ENCODE results near the gene GLCCI1. TPM values are rescaled to one million over a fixed set of nuclear protein-coding genes. Genes with fewer than 3 reads are reported as not detected.

GLCCI1 gene
- total and polyA plus RNA-seq, 4 donors = 1.4 to 5.9 (median 4.3) TPM

GRCh38 chr7:7933915-7934526 is 34.6 kb upstream of the GLCCI1 start:
- Histone ChIP-seq H3K36me3 (ENCODE audit: control insufficient read depth in 4 of 4, insufficient read depth in 3 of 4, low read depth in 1 of 4, low read length in 3 of 4) (no peaks in the 10 kb centered on the region), H3K9ac (ENCODE audit: low read depth in 1 of 2, low read length in 2 of 2) (no peak overlapping the region), H3K4me1 (ENCODE audit: control insufficient read depth in 4 of 4, insufficient read depth in 4 of 4, low read length in 3 of 4) (no peaks in the 10 kb centered on the region), H3K9me3 (ENCODE audit: control insufficient read depth in 4 of 4, low read length in 3 of 4) (no peaks in the 10 kb centered on the region), H3K27ac (ENCODE audit: low read depth in 1 of 2, low read length in 2 of 2) (no peak overlapping the region), H3K27me3 (ENCODE audit: control insufficient read depth in 4 of 4, insufficient read depth in 4 of 4, low read length in 3 of 4) (no peaks in the 10 kb centered on the region), H3K4me3 (ENCODE audit: low read depth in 1 of 3, low read length in 3 of 3) (no peak overlapping the region)
- no peak for DNase-seq (ENCODE audit: low spot score)
- TF ChIP-seq TAF1 (conservative IDR thresholded peaks at IDR 0.05) (no peak), FOXA1 (IDR thresholded peaks at IDR 0.05) (no peak), HNF4G (IDR thresholded peaks at IDR 0.05) (no peak), YY1 (IDR thresholded peaks at IDR 0.05) (no peak), NR2F2 (IDR thresholded peaks at IDR 0.05) (no peak), JUND (IDR thresholded peaks at IDR 0.05) (no peak), SP1 (IDR thresholded peaks at IDR 0.05) (no peak), MAX (IDR thresholded peaks at IDR 0.05) (no peak), ZBTB33 (IDR thresholded peaks at IDR 0.05) (no peak), GABPA (IDR thresholded peaks at IDR 0.05 in 1 of 2, conservative IDR thresholded peaks at IDR 0.05 in 1 of 2) (no peak), EGR1 (IDR thresholded peaks at IDR 0.05; ENCODE audit: low read depth in 2 of 2) (no peak)
- TF ChIP-seq, protein P1, sequence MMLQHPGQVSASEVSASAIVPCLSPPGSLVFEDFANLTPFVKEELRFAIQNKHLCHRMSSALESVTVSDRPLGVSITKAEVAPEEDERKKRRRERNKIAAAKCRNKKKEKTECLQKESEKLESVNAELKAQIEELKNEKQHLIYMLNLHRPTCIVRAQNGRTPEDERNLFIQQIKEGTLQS (IDR thresholded peaks at IDR 0.05) = no peak
- TF ChIP-seq, protein P2, sequence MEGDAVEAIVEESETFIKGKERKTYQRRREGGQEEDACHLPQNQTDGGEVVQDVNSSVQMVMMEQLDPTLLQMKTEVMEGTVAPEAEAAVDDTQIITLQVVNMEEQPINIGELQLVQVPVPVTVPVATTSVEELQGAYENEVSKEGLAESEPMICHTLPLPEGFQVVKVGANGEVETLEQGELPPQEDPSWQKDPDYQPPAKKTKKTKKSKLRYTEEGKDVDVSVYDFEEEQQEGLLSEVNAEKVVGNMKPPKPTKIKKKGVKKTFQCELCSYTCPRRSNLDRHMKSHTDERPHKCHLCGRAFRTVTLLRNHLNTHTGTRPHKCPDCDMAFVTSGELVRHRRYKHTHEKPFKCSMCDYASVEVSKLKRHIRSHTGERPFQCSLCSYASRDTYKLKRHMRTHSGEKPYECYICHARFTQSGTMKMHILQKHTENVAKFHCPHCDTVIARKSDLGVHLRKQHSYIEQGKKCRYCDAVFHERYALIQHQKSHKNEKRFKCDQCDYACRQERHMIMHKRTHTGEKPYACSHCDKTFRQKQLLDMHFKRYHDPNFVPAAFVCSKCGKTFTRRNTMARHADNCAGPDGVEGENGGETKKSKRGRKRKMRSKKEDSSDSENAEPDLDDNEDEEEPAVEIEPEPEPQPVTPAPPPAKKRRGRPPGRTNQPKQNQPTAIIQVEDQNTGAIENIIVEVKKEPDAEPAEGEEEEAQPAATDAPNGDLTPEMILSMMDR (IDR thresholded peaks at IDR 0.05; ENCODE audit: low read depth, low read length, missing input control) = no peak
- 98% methylated on average over 1 of the region's 1 CpG for WGBS

DNA sequence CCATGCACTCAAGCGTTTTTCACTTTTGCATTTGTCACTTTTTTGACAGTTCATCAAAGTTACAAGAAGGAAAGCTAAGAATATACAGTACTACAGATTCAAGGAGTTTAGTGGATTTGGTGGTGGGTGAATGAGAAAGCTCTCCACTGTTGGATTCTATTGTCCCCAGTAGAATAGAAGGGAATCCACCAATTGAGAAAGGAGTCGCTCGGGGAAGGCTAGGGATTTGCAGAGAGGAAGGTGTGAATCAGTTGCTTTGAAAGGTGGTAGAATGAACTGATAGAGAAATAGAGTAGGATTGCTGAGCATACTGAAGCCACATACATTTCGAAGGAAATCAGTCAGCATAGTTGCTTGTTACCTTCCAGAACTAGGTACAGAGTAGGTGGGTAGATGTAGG is 33.7 kb upstream of the GLCCI1 start:
- Histone ChIP-seq H3K4me1 (ENCODE audit: control insufficient read depth in 4 of 4, insufficient read depth in 4 of 4, low read length in 3 of 4) (no peaks in the 10 kb centered on the region), H3K27ac (ENCODE audit: low read depth in 1 of 2, low read length in 2 of 2) (no peak overlapping the region), H3K27me3 (ENCODE audit: control insufficient read depth in 4 of 4, insufficient read depth in 4 of 4, low read length in 3 of 4) (no peaks in the 10 kb centered on the region), H3K36me3 (ENCODE audit: control insufficient read depth in 4 of 4, insufficient read depth in 3 of 4, low read depth in 1 of 4, low read length in 3 of 4) (no peaks in the 10 kb centered on the region), H3K4me3 (ENCODE audit: low read depth in 1 of 3, low read length in 3 of 3) (no peak overlapping the region), H3K9me3 (ENCODE audit: control insufficient read depth in 4 of 4, low read length in 3 of 4) (no peaks in the 10 kb centered on the region), H3K9ac (ENCODE audit: low read depth in 1 of 2, low read length in 2 of 2) (no peak overlapping the region)
- DNase-seq (ENCODE audit: low spot score) = no peak
- WGBS = 95% methylated on average over 4 of the region's 4 CpGs
- TF ChIP-seq ZBTB33 (IDR thresholded peaks at IDR 0.05) (no peak), GABPA (IDR thresholded peaks at IDR 0.05 in 1 of 2, conservative IDR thresholded peaks at IDR 0.05 in 1 of 2) (no peak), TAF1 (conservative IDR thresholded peaks at IDR 0.05) (no peak), YY1 (IDR thresholded peaks at IDR 0.05) (no peak), NR2F2 (IDR thresholded peaks at IDR 0.05) (no peak), EGR1 (IDR thresholded peaks at IDR 0.05; ENCODE audit: low read depth in 2 of 2) (no peak), MAX (IDR thresholded peaks at IDR 0.05) (no peak), RAD21 (IDR thresholded peaks at IDR 0.05) (no peak), HNF4G (IDR thresholded peaks at IDR 0.05) (no peak), SP1 (IDR thresholded peaks at IDR 0.05) (no peak), JUND (IDR thresholded peaks at IDR 0.05) (no peak), HNF4A (conservative IDR thresholded peaks at IDR 0.05) (no peak)
- TF ChIP-seq, protein P1 (IDR thresholded peaks at IDR 0.05) = no peak

All from liver (tissue), 9 donors.